HG02588 (cell line): Measurements from ENCODE around the gene HOXA5.

Experiments used
- ATAC-seq: cut with Tn5 transposase; IDR thresholded peaks from one replicate; pipeline ENCODE4 v1.9.1; 2021; ENCODE audit warnings: mild to moderate bottlenecking, moderate library complexity; ENCODE audit not compliant: unreplicated experiment

Gene HOXA5

DNA sequence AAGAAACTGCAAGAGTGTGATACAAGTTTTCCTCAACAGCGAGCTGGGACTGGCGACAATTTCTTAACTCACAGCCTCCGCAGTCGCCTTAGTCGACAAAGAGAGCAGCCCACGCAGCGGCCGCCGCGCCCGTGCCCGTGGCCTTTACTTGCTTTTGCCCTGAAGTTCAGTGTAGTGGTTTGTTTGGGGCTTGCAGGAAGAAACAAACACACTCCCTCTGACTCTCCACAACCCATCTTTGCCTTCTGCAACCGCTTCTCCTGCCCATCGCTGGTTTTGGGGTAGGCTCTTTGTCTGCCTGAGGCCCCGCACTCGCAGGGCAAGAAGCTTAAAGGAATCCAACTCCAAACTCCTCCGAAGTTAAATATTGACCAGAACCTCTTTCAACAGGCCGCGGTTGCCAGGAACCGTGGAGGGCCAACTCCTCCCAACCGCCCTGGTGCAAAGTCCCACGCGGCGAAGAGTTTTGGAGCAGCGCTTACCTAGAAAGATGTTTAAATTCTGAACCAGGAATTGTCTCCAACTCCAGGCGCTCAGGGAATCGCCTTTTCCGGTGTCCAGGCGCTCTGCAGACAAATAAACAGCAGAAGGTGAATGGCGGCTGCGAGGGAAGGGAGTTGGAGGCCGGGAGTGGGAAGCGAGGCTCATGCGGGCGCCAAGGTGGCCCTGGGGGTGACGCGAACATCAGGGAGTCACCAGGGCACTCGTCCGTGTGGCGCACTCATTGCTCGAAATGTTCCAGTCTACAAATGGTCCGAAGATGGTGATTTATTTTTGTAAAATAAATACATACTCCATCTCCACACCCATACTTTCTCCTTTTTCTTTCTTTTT, 21.2 kb downstream of the HOXA5 start:
- ATAC-seq, result no peak

DNA sequence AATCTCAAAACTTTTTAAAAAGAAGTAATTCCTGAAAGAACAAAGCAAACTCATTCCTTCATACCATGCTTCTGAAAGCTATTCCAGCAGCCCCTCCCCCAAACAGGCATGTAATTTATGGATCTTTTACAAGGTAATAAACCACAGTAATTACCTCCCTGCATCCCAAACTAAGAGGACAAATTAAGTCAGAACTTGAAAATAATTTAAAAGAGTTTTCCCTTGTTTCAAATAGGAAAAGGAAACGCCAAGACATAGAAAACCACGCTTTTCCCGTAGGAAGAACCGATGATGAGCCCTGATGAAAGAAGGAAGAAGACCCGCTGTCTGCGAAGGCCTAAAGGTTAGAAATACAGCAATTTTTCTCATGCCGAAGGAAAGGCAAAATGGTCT, 21.8 kb downstream of the HOXA5 start:
- no peak for ATAC-seq

DNA sequence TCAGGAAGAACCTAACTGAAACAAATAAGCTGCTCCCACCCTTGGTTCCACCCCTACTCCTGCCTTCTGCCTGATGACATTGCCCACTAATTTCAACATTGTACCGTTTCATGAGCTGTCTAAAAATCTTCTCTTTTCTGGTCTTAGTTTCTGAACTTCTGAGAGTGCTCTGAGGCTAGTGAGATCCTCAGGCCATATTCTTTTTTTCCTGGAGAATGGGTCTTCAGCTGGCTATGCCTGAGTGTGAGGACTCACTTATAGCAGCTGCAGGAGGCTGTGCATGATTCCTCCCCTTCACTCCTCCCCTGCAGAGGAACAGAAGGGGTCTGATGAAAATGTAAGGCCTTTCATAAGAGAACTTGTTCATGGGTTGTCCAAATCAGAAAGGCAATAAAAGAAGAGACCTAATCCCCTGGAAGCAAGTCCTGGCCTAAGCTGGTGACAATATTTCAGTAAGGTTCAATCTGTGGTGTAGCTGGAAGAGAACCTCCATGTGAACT, 24.0 kb downstream of the HOXA5 start:
- ATAC-seq, result no peak

DNA sequence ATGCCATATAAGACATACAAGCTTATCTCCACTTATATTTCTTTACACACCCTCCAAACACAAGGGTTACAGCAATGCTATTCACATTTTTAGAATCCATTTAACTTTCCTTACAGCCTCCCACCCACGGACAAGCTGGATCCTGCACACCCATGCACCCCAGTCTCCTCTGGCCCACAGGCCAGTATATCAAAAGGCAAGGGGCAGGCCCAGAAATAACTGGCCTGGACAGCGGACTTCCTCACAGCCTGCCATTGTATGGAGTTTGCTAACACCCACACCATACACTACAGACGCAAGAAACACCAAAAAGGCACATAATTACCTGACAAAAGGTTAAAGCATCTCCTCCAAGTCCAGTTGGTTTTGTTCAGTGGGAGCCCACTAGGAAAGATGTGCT, 24.9 kb downstream of the HOXA5 start:
- ATAC-seq, result no peak

DNA sequence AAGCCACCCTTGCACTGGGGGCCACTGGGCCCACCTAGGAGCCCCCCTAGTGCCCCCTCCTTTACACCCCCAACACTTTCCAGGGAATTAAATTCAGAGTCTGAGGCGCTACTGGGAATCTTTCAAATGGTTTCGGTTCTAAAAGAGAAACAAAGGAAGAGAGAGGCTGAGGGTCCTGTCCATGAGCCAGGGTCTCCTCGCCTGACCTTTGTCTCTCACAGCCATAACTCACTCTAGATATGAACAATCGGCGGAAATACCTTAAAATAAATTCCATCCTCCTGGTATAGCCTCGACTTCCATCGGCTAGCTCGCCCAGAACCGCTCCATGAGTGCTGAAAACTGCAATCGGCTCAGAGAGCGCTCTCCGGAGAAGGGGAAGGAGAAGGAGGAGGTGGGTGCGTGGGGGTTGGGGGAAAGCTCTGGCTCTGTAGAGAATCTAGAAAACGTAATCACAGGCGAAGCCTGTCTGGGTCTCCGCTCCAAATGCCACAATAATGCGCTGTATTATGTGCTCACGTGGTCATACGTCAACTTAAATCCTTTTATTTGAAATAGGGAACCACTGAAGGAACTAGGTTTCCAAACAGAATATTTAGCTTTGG, 25.5 kb downstream of the HOXA5 start:
- no peak for ATAC-seq

DNA sequence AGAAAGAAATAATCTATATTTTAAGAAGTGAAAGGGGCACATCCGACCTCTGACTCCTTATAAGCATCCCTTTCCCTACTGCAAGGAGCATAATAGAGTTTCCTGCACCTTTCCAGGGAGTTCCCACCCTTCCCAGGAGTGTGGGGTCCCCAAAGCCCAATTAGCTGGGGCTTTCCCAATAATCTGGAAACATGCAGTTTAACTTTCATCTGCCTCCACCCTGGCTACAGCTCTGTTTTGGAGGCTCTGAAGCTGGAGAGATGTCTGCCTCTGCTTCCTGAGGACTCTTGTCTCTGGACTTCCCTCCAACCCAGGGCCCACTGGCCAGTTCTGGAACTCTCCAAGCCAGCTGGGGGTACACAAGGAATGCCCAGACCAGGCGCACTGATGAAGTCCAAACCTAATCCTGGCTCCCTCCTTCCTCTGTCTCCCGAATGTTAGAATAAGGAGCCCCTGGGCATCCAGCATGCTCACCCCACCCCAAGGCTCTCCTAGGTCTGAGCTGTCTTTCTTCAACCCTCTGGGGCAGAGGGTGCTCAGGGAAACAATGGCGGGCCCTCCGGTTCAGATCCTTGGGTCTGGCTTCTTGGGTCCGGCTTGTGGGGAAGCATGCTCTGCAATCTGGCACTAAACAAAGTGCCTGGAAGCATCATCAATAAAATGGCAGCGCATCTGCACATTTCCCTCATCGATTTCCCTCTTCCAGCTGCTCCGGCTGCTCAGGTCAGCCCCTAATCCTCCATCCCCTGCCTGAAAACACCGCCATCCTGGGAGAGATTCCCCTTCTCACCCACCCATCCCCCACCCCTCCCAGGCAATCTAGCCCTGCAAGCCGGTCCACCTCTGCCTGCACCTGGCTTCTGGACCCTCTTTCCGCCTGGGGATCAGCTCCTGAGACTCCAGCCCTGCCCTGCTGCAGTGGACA, 26.3 kb downstream of the HOXA5 start:
- ATAC-seq, result no peak

DNA sequence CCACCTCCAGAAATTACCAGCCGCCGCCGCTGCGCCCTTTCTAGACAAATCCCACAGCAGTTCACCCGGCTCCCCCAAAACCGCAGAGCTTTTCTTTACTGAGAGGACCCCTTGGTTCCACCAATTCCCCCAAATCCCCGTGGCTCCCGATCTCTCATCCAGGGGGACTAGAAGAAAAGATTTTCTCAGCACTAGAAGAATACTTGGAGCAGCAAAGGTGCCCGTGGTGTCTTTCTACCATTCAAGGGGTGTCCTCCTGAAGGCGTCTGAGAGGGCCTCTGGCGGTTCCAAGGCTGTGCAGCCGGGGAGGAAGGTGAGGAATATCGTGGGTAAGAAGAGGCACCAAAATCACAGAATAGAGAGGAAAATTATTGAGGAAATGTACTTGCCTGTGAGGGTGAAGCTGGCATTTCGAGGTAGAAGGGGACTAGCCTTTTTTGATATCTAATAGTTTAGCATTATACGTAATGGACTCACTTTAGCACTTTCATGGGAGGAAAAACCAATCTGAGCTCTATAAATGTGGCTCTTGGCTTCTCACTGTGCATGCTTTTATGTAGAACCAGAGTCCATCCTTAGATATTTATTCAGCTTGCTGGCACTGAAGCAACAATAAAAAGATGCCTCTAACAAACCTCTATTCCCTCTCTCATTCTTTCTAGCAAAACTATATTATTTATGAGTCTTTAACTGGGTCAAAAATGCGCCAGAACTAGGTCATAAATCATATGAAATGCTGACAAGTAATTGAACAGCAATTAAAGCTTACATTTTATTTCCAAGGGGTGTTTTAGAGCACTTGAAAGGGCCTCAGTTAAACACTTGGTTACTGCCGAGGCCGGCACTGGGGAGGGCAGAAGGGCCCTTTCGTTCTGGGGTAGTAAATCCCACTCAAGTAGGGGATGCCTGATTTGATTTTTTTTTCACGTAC, 27.2 kb downstream of the HOXA5 start:
- no peak for ATAC-seq

DNA sequence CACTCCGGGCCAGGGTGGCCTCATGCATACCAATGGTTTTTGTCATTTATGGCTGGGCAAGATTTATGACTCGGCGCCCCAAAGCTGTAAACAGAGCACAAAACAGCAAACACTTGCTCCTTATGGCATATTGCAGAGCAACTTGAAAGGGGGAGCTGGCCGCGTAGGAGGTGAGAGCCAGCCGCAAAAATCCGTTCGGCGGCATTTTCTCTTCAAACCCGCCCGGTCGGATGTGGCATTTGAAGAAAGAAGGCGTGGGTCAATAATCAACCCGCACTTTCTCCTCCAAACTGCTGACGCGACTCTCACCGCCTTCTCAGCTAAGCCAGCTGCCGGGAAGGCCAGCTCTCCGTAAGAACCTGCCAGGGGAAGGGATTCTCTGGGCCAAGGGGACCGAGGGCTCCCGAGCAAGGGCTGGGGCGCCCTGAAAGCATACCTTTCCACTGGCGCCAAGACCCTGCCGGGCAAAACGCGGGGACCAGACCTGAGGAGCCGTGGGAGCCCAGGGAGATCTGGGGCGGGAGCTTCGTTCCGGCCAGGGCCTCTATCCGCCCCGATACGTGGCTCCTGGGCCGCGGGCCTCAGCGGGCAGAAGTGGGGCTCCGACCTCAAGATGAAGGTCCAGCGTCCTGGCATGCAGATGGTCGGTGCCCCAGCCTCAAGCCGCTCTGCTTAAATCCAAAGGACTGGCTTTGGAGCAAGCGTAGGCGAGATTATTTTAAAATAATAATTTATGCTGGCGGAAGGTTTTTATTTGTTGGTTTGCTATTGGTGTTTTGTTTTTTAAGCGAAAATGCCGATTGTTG, 28.1 kb downstream of the HOXA5 start:
- no peak for ATAC-seq

DNA sequence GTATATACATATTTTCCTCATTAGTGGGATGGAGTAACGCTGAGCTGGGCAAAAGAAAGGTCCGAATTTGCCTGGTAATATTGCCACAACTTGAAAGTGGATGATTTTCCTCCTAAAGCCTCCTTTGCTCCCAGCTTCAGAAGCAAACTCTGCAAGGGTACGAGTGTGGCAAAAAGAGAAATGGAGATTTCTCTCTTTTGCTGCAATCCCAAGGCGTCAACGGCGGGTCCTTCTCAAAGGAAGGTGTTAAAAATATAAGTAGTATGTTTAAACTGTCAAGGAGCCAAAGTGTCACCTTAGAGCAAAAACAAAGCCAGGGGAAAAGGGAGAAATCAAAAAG, 28.6 kb downstream of the HOXA5 start:
- no peak for ATAC-seq

DNA sequence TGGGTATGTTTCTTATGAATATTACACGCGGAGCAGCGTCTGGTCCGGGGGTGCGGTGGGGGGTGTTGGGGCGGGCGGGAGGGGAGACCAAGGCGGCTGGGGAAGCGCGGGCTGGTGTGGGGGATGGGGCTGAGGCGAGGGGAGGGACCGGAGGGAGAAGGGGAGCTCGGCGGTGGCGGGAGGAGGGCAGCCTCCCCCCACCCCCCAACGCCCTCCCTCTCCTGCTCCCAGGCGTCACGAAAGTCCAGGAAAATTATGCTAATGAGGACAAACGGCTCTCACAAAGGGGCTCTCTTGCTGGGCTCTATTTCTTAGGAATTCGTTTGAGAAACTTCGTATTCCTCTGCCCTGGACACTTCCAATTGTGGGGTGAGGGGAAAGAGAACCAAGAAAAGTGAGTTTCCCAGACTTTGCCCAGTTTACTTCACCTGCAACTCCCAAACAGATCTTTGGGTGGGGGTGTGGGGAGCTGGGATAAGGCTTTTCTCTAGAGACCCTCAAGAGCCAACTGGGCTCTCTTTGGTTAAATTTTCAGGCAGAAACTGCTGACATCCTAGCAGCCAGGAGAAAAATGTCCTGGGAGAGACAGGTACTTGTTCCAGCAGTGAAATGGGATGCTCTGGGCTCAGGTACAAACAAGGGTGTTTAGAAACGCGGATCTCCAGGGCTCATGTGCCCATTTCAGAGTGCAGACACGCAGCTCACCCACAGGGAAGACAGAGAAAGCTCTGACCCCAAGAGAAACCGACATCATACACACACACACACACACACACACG, 29.3 kb downstream of the HOXA5 start:
- no peak for ATAC-seq

DNA sequence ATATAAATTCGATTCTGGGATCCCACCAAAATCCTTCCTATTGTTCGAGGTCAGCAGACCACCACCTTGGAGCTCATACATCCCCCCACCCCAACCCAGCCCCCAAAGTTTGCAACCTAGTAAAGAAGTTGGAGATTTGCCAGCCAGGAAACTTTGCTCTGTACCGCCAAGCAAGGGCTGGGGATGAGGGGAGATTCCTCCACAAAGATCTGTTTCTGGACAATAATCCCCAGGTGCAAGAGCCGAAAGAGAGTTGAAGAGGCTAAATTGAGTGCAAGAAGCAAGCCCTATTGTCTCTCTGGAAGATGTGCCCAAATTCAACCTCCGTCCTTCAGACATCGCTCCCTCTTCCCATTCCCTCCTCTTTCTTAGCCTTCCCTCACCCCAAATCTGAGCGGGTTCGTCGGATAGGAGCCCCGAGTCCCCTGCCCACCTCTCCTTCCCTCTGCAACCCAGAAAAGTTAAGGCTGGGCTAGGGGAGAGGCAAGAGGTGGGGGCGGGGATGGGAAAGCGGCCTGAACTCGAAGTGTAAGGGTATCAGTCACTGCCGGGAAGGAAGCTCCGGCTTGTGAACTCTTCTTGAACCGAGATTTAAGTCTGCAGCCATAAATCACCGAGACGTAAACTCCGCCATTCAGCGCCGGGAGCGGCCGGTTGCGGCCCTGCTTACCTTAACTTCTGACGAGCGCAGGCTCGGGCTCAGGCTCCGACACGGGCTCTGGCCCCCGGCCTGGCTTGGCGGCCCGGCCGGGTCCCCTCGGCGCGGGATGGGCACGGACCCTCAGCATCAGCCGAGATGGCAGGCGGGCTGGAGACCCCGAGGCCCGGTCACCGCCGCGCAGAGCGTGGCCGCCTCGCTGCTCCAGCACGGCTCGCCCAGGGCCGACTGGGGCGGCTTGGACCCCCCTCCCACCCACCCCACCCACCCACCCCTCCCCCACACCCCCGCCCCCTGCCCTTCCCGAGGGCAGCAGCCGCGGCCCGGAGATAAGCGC, 30.2 kb downstream of the HOXA5 start:
- no peak for ATAC-seq

DNA sequence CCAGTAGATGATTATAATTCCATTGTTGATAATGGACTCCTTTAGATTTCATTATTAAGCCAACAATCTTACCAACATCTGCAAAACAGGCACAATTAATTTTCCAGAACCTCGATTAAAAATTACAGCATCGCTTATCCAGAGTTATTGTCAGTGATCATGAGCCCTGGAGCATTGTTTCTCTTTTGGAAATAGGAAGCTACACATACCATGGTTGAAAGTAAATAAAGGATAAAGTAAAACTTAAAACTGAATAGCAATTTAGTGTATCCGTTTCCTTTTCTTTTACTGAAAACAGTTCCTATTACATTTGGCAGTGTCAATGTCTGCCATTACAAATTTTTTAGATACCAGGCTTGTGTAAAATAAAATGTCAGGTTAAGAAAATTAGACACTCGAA, 31.1 kb downstream of the HOXA5 start:
- no peak for ATAC-seq

DNA sequence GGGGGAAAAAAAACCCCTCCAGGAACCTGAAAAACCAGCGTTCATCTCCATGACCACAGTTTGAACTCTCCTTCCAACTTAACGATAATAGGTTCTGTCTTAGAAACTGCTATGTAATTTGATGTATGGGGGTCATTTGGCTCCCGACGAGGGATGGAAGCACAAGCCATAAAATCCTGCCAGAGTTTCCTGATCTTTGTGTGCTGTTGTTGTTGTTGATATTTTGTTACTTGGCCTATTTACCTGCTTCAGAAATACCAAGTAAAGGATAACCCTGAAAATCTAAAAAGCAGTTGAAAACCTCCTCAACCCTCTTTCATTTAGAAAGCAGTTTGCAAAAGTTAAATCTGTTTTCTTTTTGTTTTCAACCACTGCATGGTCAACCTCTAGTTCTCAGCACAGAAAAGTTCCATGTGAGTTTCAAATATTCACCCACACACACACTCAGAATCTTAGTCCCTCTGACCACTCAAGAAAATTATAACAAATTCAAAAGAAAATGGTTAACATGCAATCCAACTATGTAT, 31.7 kb downstream of the HOXA5 start:
- ATAC-seq, result no peak

DNA sequence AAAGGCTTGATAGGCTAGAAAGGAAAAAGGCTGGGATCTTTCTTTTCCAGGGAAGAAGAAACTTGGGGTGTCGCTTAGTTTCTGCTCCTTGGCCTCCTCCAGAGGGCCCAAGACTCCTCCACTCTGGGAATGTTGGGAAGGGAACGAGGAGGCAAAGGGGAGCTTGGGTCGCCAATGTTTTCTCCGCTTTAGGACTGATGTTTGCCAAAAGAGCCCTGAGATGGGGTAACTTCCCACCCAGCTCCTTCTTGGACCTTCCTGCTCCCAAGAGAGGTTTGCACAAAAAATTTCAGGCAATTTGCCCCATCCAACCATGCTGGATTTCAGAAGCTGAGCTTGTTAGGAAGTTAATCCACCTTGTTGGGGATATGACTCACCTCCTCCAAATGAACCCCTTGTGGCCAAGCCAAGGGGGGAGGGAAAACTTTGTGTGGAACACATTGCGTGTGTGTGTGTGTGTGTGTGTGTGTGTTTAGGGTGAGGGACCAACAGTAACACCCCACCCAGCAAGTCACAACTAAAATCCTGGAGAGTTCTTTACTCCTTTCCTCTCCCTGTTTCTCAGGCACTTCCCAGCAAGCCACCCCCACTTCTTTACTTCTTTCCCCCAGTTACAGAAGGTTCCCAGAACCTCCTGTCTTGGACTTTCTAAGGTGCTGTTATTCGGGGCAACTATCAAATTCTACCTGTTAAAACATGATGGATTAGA, 32.3 kb downstream of the HOXA5 start:
- no peak for ATAC-seq

DNA sequence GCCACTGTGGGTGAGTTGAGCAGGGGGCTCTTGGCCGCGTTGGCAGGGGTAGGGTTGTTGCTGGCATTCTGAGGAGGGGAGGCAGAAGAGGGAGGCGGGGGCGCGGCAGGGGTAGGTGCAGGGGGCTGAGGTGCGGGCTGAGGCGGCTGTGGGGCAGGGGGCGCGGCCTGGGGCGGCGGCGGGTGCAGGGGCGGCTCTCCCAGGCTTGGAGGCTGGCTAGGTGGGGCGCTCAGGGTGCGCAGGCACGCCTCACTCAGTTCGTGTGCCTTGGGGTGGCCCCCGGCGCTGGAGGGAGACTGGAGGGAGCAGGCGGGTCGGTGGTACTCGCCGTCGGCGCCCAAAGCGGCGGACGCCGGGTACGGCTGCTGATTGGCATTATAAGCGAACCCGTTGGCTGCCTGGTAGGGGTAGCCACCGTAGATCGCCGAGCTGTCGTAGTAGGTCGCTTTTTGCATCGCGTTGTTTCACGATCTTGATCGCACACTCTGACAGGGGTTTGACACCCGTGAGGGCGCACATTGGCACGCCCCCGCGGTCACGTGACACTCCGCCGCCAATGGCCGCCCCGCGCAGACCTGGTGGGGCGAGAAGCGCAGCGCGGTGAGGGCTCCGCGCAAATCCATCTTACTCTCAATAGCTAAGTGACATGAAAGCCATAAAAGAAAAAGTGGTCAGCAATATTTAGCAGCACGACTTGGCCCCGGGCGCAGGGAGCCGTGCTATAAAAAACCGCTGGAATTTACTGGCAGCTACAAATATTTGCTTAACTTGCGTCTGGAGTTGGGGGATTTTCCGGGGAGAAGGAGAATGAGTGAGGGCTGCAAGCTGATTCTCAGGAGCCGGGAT, 33.1 kb downstream of the HOXA5 start:
- no peak for ATAC-seq
